AG10803 (cell line): ENCODE measurements around the gene SPATA7.

ENCODE experiments used
- DNase-seq: peaks from one replicate; pipeline ENCODE4 v3.0.0; 2010; ENCODE audit warnings: low read depth
- H3K4me3 ChIP-seq: 2 replicates; pipeline ENCODE4 v1.5.1; 2011; ENCODE audit warnings: mild to moderate bottlenecking, low read length, control low read depth
- CTCF ChIP-seq: conservative IDR thresholded peaks from 2 replicates; pipeline ENCODE4 v1.5.1; 2011; ENCODE audit warnings: mild to moderate bottlenecking, low read length, control low read depth, inconsistent platforms

Gene SPATA7

GRCh38 chr14:88417594-88417993 is 32.1 kb downstream of the SPATA7 start:
- no peak for TF ChIP-seq CTCF
- no peak for DNase-seq
- no peak overlapping the region for H3K4me3 ChIP-seq

GRCh38 chr14:88420187-88420586 is 34.7 kb downstream of the SPATA7 start:
- no peak for DNase-seq
- no peak overlapping the region for H3K4me3 ChIP-seq
- TF ChIP-seq CTCF: no peak

GRCh38 chr14:88421286-88421685 is 35.8 kb downstream of the SPATA7 start:
- TF ChIP-seq CTCF: no peak
- no peak overlapping the region for H3K4me3 ChIP-seq
- peak; percentile 81 for DNase-seq

GRCh38 chr14:88422047-88422446 is 36.6 kb downstream of the SPATA7 start:
- H3K4me3 ChIP-seq: no peak overlapping the region
- DNase-seq: no peak
- TF ChIP-seq CTCF: no peak

- peak; percentile 68 for DNase-seq
- TF ChIP-seq CTCF: no peak
- H3K4me3 ChIP-seq: no peak overlapping the region
These were observed 37.6 kb downstream of the SPATA7 start for GRCh38 chr14:88422919-88423650.

- peak; percentile 58 for DNase-seq
- H3K4me3 ChIP-seq: no peak overlapping the region
- TF ChIP-seq CTCF: no peak
These were observed 39.1 kb downstream of the SPATA7 start for GRCh38 chr14:88424573-88424972.

- no peak overlapping the region for H3K4me3 ChIP-seq
- no peak for TF ChIP-seq CTCF
- peak; percentile 13 for DNase-seq
These were observed 40.8 kb downstream of the SPATA7 start for GRCh38 chr14:88426271-88426670.
